ENCODE data around the gene ATP2C1. TPM values are rescaled to one million over a fixed set of nuclear protein-coding genes. Genes with fewer than 3 reads are reported as not detected.

The ATP2C1 gene
- total and polyA plus RNA-seq, 9 of the 15 experiments (the other 6 are each of a cell fraction or from before 2014, with no cell fraction given), result 10.0 to 53.5 (median 27.9) TPM

DNA sequence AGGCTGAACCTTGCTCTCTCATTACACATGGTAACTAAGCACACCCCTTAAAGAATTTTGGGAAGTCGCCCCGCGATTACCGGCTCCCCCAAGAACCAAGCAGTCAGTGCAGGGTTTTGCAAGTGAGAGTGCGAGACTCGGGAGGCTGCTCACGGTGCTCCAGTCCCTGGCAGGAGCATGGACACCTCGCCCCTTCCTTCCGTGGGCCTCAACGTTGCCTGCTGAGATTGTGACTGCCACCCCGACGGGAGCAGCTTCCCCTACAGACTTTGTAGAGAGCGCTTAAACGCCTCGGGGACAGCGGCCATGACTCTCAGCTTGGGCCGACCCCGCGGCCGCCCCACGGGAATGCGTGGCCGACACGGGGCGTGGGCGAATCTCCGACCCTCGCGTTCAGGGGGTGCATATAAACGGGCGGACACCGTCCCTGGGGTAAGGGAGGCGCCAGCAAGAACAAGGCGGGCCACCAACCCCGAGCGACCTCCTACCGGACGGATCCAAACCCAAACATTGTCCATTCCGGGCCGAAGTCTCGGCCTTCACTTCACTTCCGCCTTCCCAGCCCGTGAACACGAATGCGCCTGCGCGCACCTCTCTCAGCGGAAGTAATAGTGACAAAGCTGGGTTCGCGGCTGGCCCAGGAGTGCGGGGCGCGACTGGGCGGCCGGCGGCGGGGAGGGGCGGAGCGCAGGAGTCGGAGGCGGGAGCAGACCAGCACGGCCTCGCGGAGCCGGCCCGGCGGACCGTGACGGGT, at the start of gene ATP2C1 (continued):
- TF ChIP-seq, protein P1, sequence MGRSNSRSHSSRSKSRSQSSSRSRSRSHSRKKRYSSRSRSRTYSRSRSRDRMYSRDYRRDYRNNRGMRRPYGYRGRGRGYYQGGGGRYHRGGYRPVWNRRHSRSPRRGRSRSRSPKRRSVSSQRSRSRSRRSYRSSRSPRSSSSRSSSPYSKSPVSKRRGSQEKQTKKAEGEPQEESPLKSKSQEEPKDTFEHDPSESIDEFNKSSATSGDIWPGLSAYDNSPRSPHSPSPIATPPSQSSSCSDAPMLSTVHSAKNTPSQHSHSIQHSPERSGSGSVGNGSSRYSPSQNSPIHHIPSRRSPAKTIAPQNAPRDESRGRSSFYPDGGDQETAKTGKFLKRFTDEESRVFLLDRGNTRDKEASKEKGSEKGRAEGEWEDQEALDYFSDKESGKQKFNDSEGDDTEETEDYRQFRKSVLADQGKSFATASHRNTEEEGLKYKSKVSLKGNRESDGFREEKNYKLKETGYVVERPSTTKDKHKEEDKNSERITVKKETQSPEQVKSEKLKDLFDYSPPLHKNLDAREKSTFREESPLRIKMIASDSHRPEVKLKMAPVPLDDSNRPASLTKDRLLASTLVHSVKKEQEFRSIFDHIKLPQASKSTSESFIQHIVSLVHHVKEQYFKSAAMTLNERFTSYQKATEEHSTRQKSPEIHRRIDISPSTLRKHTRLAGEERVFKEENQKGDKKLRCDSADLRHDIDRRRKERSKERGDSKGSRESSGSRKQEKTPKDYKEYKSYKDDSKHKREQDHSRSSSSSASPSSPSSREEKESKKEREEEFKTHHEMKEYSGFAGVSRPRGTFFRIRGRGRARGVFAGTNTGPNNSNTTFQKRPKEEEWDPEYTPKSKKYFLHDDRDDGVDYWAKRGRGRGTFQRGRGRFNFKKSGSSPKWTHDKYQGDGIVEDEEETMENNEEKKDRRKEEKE (IDR thresholded peaks at IDR 0.05; ENCODE audit: borderline replicate concordance in 1 of 2, control insufficient read depth in 1 of 2, low read depth in 2 of 2, low read length in 1 of 2), result no peak
- TF ChIP-seq, protein P2, sequence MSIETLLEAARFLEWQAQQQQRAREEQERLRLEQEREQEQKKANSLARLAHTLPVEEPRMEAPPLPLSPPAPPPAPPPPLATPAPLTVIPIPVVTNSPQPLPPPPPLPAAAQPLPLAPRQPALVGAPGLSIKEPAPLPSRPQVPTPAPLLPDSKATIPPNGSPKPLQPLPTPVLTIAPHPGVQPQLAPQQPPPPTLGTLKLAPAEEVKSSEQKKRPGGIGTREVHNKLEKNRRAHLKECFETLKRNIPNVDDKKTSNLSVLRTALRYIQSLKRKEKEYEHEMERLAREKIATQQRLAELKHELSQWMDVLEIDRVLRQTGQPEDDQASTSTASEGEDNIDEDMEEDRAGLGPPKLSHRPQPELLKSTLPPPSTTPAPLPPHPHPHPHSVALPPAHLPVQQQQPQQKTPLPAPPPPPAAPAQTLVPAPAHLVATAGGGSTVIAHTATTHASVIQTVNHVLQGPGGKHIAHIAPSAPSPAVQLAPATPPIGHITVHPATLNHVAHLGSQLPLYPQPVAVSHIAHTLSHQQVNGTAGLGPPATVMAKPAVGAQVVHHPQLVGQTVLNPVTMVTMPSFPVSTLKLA (conservative IDR thresholded peaks at IDR 0.05), result peak in 1 of 2 experiments; percentile 8; a peak in 1 of 4 replicates
- TF ChIP-seq DNMT1 (IDR thresholded peaks at IDR 0.05) (no peak), ZZZ3 (IDR thresholded peaks at IDR 0.05) (no peak), ELF2 (CRISPR knock-in tag; IDR thresholded peaks at IDR 0.05) (peak; percentile 67), POLR2A (conservative IDR thresholded peaks at IDR 0.05) (peak; percentile 92), ZFX (CRISPR knock-in tag; IDR thresholded peaks at IDR 0.05) (peak; percentile 97), C11orf30 (IDR thresholded peaks at IDR 0.05; ENCODE audit: low read depth) (peak; percentile 16; the same call in 1 of the 2 replicates), NFRKB (IDR thresholded peaks at IDR 0.05; ENCODE audit: low read depth) (peak; percentile 75; the same call in 1 of the 2 replicates), ATF7 (IDR thresholded peaks at IDR 0.05) (peak; percentile 16; the same call in 1 of the 2 replicates), CBX1 (IDR thresholded peaks at IDR 0.05; ENCODE audit: low read depth) (peak; percentile 75; the same call in 1 of the 2 replicates), EHMT2 (IDR thresholded peaks at IDR 0.05) (no peak), NCOR1 (IDR thresholded peaks at IDR 0.05) (no peak), SRF (CRISPR knock-in tag; IDR thresholded peaks at IDR 0.05) (no peak), FOXK1 (CRISPR knock-in tag; IDR thresholded peaks at IDR 0.05; ENCODE audit: borderline replicate concordance) (peak; percentile 83; the same call in 1 of the 2 replicates)
- TF ChIP-seq, protein P3, sequence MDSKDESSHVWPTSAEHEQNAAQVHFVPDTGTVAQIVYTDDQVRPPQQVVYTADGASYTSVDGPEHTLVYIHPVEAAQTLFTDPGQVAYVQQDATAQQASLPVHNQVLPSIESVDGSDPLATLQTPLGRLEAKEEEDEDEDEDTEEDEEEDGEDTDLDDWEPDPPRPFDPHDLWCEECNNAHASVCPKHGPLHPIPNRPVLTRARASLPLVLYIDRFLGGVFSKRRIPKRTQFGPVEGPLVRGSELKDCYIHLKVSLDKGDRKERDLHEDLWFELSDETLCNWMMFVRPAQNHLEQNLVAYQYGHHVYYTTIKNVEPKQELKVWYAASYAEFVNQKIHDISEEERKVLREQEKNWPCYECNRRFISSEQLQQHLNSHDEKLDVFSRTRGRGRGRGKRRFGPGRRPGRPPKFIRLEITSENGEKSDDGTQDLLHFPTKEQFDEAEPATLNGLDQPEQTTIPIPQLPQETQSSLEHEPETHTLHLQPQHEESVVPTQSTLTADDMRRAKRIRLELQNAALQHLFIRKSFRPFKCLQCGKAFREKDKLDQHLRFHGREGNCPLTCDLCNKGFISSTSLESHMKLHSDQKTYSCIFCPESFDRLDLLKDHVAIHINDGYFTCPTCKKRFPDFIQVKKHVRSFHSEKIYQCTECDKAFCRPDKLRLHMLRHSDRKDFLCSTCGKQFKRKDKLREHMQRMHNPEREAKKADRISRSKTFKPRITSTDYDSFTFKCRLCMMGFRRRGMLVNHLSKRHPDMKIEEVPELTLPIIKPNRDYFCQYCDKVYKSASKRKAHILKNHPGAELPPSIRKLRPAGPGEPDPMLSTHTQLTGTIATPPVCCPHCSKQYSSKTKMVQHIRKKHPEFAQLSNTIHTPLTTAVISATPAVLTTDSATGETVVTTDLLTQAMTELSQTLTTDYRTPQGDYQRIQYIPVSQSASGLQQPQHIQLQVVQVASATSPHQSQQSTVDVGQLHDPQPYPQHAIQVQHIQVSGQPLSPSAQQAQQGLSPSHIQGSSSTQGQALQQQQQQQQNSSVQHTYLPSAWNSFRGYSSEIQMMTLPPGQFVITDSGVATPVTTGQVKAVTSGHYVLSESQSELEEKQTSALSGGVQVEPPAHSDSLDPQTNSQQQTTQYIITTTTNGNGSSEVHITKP (IDR thresholded peaks at IDR 0.05; ENCODE audit: partially characterized antibody), result peak; percentile 31
- TF ChIP-seq, protein P4, sequence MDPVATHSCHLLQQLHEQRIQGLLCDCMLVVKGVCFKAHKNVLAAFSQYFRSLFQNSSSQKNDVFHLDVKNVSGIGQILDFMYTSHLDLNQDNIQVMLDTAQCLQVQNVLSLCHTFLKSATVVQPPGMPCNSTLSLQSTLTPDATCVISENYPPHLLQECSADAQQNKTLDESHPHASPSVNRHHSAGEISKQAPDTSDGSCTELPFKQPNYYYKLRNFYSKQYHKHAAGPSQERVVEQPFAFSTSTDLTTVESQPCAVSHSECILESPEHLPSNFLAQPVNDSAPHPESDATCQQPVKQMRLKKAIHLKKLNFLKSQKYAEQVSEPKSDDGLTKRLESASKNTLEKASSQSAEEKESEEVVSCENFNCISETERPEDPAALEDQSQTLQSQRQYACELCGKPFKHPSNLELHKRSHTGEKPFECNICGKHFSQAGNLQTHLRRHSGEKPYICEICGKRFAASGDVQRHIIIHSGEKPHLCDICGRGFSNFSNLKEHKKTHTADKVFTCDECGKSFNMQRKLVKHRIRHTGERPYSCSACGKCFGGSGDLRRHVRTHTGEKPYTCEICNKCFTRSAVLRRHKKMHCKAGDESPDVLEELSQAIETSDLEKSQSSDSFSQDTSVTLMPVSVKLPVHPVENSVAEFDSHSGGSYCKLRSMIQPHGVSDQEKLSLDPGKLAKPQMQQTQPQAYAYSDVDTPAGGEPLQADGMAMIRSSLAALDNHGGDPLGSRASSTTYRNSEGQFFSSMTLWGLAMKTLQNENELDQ (CRISPR knock-in tag; IDR thresholded peaks at IDR 0.05; ENCODE audit: borderline replicate concordance), result 0 out of 2 replicates have a peak, but pooled peaks have one; percentile 29
